C4-2B (cell line): ENCODE results near the gene IL11.

ENCODE experiments used
- CTCF ChIP-seq: fragments of 450-650 bp; conservative IDR thresholded peaks from 2 replicates; pipeline ENCODE4 v1.5.1; 2017; ENCODE audit warnings: mild to moderate bottlenecking
- ZFX ChIP-seq: fragments of 450-650 bp; IDR thresholded peaks from 2 replicates; pipeline ENCODE4 v1.6.1; 2017

- no peak for TF ChIP-seq CTCF
- TF ChIP-seq ZFX = no peak
Measured at GRCh38 chr19:55358943-55359908, 11.0 kb downstream of the IL11 start.
